PC-3 (cell line): ENCODE results near the gene HMCN1.

Source experiments
- EZH2 ChIP-seq: fragments of 300-600 bp; sonication (generic); IDR thresholded peaks from one replicate; pipeline ENCODE4 v1.6.1; 2017; ENCODE audit warnings: antibody characterized with exemption, mild to moderate bottlenecking, low read length; ENCODE audit not compliant: unreplicated experiment
- EZH2phosphoT487 ChIP-seq: fragments of 300-600 bp; sonication (generic); IDR thresholded peaks from 2 replicates; pipeline ENCODE4 v1.6.1; 2018; ENCODE audit warnings: mild to moderate bottlenecking, antibody characterized with exemption, low read length, borderline replicate concordance
- TF ChIP-seq, protein P1 (sequence below): fragments of 300-600 bp; sonication (generic); conservative IDR thresholded peaks from 2 replicates; pipeline ENCODE4 v1.5.1; 2017; ENCODE audit warnings: antibody characterized with exemption, low read depth, mild to moderate bottlenecking, low read length

DNA sequence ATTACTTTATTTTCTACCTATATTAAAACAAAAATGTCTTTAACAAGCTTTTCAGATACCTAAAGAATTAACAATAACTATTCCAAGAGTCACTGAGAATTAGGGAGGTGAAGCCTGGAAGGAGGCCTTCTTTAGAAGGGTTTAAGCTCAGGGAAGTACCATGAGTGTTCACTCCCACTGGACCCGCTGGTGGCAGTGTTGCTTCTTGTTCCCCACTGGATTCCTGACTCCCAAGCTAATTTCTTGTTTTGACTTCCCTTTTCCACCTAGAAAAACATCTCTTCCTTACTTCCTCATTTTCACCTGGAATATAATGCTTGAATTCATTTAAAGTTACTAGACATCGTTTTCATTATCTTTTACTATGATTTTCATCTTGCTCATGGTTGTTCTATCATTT, 264.2 kb downstream of the HMCN1 start:
- TF ChIP-seq, protein P1, sequence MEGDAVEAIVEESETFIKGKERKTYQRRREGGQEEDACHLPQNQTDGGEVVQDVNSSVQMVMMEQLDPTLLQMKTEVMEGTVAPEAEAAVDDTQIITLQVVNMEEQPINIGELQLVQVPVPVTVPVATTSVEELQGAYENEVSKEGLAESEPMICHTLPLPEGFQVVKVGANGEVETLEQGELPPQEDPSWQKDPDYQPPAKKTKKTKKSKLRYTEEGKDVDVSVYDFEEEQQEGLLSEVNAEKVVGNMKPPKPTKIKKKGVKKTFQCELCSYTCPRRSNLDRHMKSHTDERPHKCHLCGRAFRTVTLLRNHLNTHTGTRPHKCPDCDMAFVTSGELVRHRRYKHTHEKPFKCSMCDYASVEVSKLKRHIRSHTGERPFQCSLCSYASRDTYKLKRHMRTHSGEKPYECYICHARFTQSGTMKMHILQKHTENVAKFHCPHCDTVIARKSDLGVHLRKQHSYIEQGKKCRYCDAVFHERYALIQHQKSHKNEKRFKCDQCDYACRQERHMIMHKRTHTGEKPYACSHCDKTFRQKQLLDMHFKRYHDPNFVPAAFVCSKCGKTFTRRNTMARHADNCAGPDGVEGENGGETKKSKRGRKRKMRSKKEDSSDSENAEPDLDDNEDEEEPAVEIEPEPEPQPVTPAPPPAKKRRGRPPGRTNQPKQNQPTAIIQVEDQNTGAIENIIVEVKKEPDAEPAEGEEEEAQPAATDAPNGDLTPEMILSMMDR: peak; percentile 49
- TF ChIP-seq EZH2 (no peak), EZH2phosphoT487 (no peak)
